H9 (cell line): ENCODE data around the gene RPGRIP1L. TPM values are rescaled to one million over a fixed set of nuclear protein-coding genes. Genes with fewer than 3 reads are reported as not detected.

Experiments
- DNase-seq: peaks from one replicate; pipeline ENCODE4 v3.0.0-alpha.2; 2017
- H2AFZ ChIP-seq: one replicate; pipeline ENCODE4 v1.6.1; 2013; ENCODE audit warnings: mild to moderate bottlenecking, low read length, control low read depth, moderate library complexity
- H2AK5ac ChIP-seq: 2 replicates; pipeline ENCODE4 v1.6.1; 2013; ENCODE audit warnings: low read length, control low read depth, mixed read lengths; ENCODE audit not compliant: insufficient read length
- H2BK120ac ChIP-seq: one replicate; pipeline ENCODE4 v1.6.1; 2013; ENCODE audit warnings: low read depth, mild to moderate bottlenecking, low read length, control low read depth, inconsistent platforms; ENCODE audit not compliant: poor library complexity, severe bottlenecking
- H2BK12ac ChIP-seq: 2 replicates; pipeline ENCODE4 v1.6.1; 2013; ENCODE audit warnings: low read length, control low read depth, mixed read lengths, low read depth; ENCODE audit not compliant: insufficient read length
- H2BK15ac ChIP-seq: 2 replicates; pipeline ENCODE4 v1.6.1; 2013; ENCODE audit warnings: low read depth, low read length, control low read depth
- H2BK20ac ChIP-seq: one replicate; pipeline ENCODE4 v1.6.1; 2013; ENCODE audit warnings: low read depth, mild to moderate bottlenecking, low read length, control low read depth, inconsistent platforms; ENCODE audit not compliant: poor library complexity, severe bottlenecking
- H2BK5ac ChIP-seq: 2 replicates; pipeline ENCODE4 v1.6.1; 2013; ENCODE audit warnings: low read length, control low read depth, mixed read lengths; ENCODE audit not compliant: insufficient read length
- H3K14ac ChIP-seq: 2 replicates; pipeline ENCODE4 v1.6.1; 2013; ENCODE audit warnings: low read length, control low read depth; ENCODE audit not compliant: insufficient read depth
- H3K18ac ChIP-seq: 2 replicates; pipeline ENCODE4 v1.6.1; 2013; ENCODE audit warnings: low read depth, mild to moderate bottlenecking, mixed read lengths, low read length, control low read depth; ENCODE audit not compliant: insufficient read length
- H3K23ac ChIP-seq: 2 replicates; pipeline ENCODE4 v1.6.1; 2013; ENCODE audit warnings: low read length, control low read depth, mixed read lengths, low read depth; ENCODE audit not compliant: insufficient read length
- H3K23me2 ChIP-seq: 2 replicates; pipeline ENCODE4 v1.6.1; 2013; ENCODE audit warnings: low read depth, mild to moderate bottlenecking, mixed read lengths, low read length, control low read depth; ENCODE audit not compliant: insufficient read length, poor library complexity, severe bottlenecking
- H3K27ac ChIP-seq: 2 replicates; pipeline ENCODE4 v1.5.1; 2013; ENCODE audit warnings: low read length, control low read depth, mixed read lengths, low read depth; ENCODE audit not compliant: insufficient read length
- H3K27me3 ChIP-seq: 2 replicates; pipeline ENCODE4 v1.6.1; 2013; ENCODE audit warnings: low read length, control low read depth, inconsistent platforms; ENCODE audit not compliant: insufficient read depth
- H3K4ac ChIP-seq: 2 replicates; pipeline ENCODE4 v1.6.1; 2013; ENCODE audit warnings: low read depth, mild to moderate bottlenecking, control low read depth, inconsistent platforms, low read length, moderate library complexity
- H3K4me1 ChIP-seq: 2 replicates; pipeline ENCODE4 v1.6.1; 2013; ENCODE audit warnings: low read length, control low read depth, inconsistent platforms; ENCODE audit not compliant: insufficient read depth
- H3K4me2 ChIP-seq: 2 replicates; pipeline ENCODE4 v1.6.1; 2013; ENCODE audit warnings: low read length, control low read depth, mixed read lengths; ENCODE audit not compliant: insufficient read length, insufficient read depth
- H3K56ac ChIP-seq: 2 replicates; pipeline ENCODE4 v1.6.1; 2013; ENCODE audit warnings: low read depth, mild to moderate bottlenecking, mixed read lengths, low read length, control low read depth; ENCODE audit not compliant: insufficient read length
- H3K79me1 ChIP-seq: 2 replicates; pipeline ENCODE4 v1.6.1; 2013; ENCODE audit warnings: low read depth, mild to moderate bottlenecking, moderate library complexity, low read length, control low read depth, inconsistent platforms; ENCODE audit not compliant: insufficient read depth, poor library complexity, severe bottlenecking
- H3K79me2 ChIP-seq: 2 replicates; pipeline ENCODE4 v1.6.1; 2013; ENCODE audit warnings: low read length, control low read depth, inconsistent platforms; ENCODE audit not compliant: insufficient read depth
- H3K9ac ChIP-seq: 2 replicates; pipeline ENCODE4 v1.6.1; 2013; ENCODE audit warnings: low read length, control low read depth, mixed read lengths; ENCODE audit not compliant: insufficient read length; ENCODE audit errors: extremely low read depth
- H3K9me3 ChIP-seq: one replicate; pipeline ENCODE4 v1.6.1; 2013; ENCODE audit warnings: low read depth, low read length, inconsistent platforms; ENCODE audit not compliant: control insufficient read depth
- H3T11ph ChIP-seq: one replicate; pipeline ENCODE4 v1.6.1; 2013; ENCODE audit warnings: mild to moderate bottlenecking, low read length, control low read depth, inconsistent platforms
- H4K20me1 ChIP-seq: one replicate; pipeline ENCODE4 v1.6.1; 2013; ENCODE audit not compliant: control insufficient read depth, insufficient read length, insufficient read depth
- H4K5ac ChIP-seq: 2 replicates; pipeline ENCODE4 v1.6.1; 2013; ENCODE audit warnings: low read depth, mild to moderate bottlenecking, mixed read lengths, low read length, control low read depth; ENCODE audit not compliant: insufficient read length
- H4K8ac ChIP-seq: replicated peaks from 2 replicates; pipeline ENCODE4 v1.6.1; 2013; ENCODE audit warnings: low read length, control low read depth, mixed read lengths, low read depth; ENCODE audit not compliant: insufficient read length
- H4K91ac ChIP-seq: 2 replicates; pipeline ENCODE4 v1.6.1; 2013; ENCODE audit warnings: low read depth, mild to moderate bottlenecking, moderate library complexity, mixed read lengths, low read length, control low read depth; ENCODE audit not compliant: insufficient read length
- H3K27ac Mint-ChIP-seq, 3 experiments: 2 replicates in 2 of 3; 3 replicates in 1 of 3; pipeline ENCODE4 v1.8.0; 2020 to 2021; ENCODE audit warnings: mixed read lengths in 3 of 3, mild to moderate bottlenecking in 1 of 3, moderate library complexity in 1 of 3
- H3K27me3 Mint-ChIP-seq: 2 replicates; pipeline ENCODE4 v1.8.0; 2021; ENCODE audit warnings: low read depth, mild to moderate bottlenecking, moderate library complexity, mixed read lengths
- H3K36me3 Mint-ChIP-seq, 3 experiments: 2 replicates in 2 of 3; 3 replicates in 1 of 3; pipeline ENCODE4 v1.8.0; 2020 to 2021; ENCODE audit warnings: low read depth in 3 of 3, mixed read lengths in 3 of 3; ENCODE audit not compliant: insufficient read depth in 1 of 3
- H3K4me1 Mint-ChIP-seq, 2 experiments: 2 replicates each; pipeline ENCODE4 v1.8.0; 2020; ENCODE audit warnings: mixed read lengths in 2 of 2
- H3K4me3 Mint-ChIP-seq, 2 experiments: 2 replicates in 1 of 2; 3 replicates in 1 of 2; pipeline ENCODE4 v1.8.0; 2020 to 2021; ENCODE audit warnings: mild to moderate bottlenecking in 2 of 2, mixed read lengths in 2 of 2, moderate library complexity in 1 of 2
- H3K9me3 Mint-ChIP-seq, 2 experiments: 2 replicates in 1 of 2; 3 replicates in 1 of 2; pipeline ENCODE4 v1.8.0; 2020; ENCODE audit warnings: mild to moderate bottlenecking in 2 of 2, mixed read lengths in 2 of 2, moderate library complexity in 1 of 2
- CTCF ChIP-seq: fragments of 200-600 bp; sonication (generic); conservative IDR thresholded peaks from 3 replicates; pipeline ENCODE4 v1.8.0; 2021; ENCODE audit warnings: antibody characterized with exemption, mild to moderate bottlenecking
- WGBS: extraction: QIAGEN DNeasy Blood & Tissue Kit; methylation state at CpG from one replicate; pipeline ENCODE4 v1.1.7; 2013; ENCODE audit warnings: missing lambda C conversion rate, low lambda C conversion rate, mixed read lengths; ENCODE audit not compliant: insufficient read length; ENCODE audit errors: extremely low coverage; 5-methylcytosine and 5-hydroxymethylcytosine counted together
- total RNA-seq: library from RNA; stranded (reverse); gene quantifications from 2 replicates; pipeline ENCODE4 v1.2.1, GENCODE V29; 2021

RPGRIP1L gene
- total RNA-seq, 1 experiment from 2014 or later, result 11.7 TPM

DNA sequence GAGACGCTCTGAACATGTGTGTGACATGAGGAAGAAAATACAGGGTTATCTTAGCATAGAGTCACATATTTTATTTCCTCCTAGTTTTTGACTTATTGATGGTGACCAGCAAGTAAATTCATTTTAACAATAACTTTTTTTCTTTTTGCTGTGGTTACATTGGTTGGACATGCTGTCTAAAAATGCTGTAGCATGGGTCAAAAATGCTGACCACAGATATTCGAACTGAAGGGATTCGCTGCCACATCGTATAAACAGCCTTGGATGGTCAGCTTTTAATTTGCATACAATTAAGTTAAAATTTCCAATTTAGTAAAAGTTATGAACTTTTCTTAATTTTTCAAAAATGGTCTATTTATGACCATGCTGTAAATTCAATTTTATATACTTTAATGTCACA is 30.5 kb downstream of the RPGRIP1L start:
- no peak overlapping the region for H4K5ac ChIP-seq
- H3T11ph ChIP-seq, result no peak overlapping the region
- no peaks in the 10 kb centered on the region for H3K4me1 ChIP-seq
- no peaks in the 10 kb centered on the region for H3K9me3 Mint-ChIP-seq
- no peak overlapping the region for H3K4ac ChIP-seq
- no peaks in the 10 kb centered on the region for H3K9me3 ChIP-seq
- H3K4me3 Mint-ChIP-seq, result no peak overlapping the region
- no peak overlapping the region for H2AK5ac ChIP-seq
- no peak overlapping the region for H2BK15ac ChIP-seq
- H4K91ac ChIP-seq, result no peak overlapping the region
- H3K23ac ChIP-seq, result no peak overlapping the region
- no peak overlapping the region for H3K27ac Mint-ChIP-seq
- no peak overlapping the region for H2BK120ac ChIP-seq
- no peak overlapping the region for H2AFZ ChIP-seq
- no peak overlapping the region for H3K14ac ChIP-seq
- H3K18ac ChIP-seq, result no peak overlapping the region
- no peak overlapping the region for H3K9ac ChIP-seq
- no CpG with 5 or more reads among the region's 4 CpGs for WGBS
- no peak for TF ChIP-seq CTCF
- H2BK12ac ChIP-seq, result no peak overlapping the region
- H3K79me2 ChIP-seq, result no peaks in the 10 kb centered on the region
- H3K4me1 Mint-ChIP-seq, result peaks cover 4 to 8% of the 10 kb centered on the region in 2 experiments; a peak in 2 of 4 replicates
- no peak overlapping the region for H2BK20ac ChIP-seq
- no peak overlapping the region for H3K4me2 ChIP-seq
- H3K36me3 Mint-ChIP-seq, result no peaks in the 10 kb centered on the region
- H3K27me3 ChIP-seq, result no peaks in the 10 kb centered on the region
- H4K20me1 ChIP-seq, result no peaks in the 10 kb centered on the region
- no peak overlapping the region for H3K27ac ChIP-seq
- no peak for DNase-seq
- H2BK5ac ChIP-seq, result no peak overlapping the region
- H3K23me2 ChIP-seq, result no peaks in the 10 kb centered on the region
- no peak overlapping the region for H4K8ac ChIP-seq
- no peaks in the 10 kb centered on the region for H3K27me3 Mint-ChIP-seq
- H3K56ac ChIP-seq, result no peak overlapping the region
- H3K79me1 ChIP-seq, result no peaks in the 10 kb centered on the region
